Measurements from ENCODE around the gene HELZ2.

The HELZ2 gene

DNA sequence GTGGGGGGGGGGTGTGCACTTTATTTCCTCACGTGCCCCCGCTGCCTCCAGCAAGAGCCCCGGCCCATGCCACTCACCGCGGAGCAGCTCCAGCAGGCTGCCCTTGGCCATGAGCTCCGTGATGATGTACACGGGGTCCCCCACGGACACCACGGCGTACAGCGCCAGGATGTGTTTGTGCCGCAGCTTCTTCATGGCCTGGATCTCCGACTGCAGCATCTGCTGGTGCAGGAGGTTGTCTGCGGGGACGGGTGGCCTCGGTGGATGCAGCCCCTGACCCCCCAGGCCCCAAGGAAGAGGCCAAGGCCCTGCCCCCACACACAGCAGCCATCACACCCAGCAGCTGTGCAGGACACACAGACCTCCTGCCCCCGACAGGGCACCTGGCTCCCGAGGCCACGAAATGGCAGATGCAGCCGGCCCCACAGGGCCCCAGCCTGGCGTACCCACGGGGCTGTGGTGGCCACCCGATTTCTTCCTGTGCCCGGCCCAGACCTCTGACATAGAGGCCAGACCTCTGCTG lies 41.5 kb downstream of the HELZ2 start:
- TF ChIP-seq, protein P1, sequence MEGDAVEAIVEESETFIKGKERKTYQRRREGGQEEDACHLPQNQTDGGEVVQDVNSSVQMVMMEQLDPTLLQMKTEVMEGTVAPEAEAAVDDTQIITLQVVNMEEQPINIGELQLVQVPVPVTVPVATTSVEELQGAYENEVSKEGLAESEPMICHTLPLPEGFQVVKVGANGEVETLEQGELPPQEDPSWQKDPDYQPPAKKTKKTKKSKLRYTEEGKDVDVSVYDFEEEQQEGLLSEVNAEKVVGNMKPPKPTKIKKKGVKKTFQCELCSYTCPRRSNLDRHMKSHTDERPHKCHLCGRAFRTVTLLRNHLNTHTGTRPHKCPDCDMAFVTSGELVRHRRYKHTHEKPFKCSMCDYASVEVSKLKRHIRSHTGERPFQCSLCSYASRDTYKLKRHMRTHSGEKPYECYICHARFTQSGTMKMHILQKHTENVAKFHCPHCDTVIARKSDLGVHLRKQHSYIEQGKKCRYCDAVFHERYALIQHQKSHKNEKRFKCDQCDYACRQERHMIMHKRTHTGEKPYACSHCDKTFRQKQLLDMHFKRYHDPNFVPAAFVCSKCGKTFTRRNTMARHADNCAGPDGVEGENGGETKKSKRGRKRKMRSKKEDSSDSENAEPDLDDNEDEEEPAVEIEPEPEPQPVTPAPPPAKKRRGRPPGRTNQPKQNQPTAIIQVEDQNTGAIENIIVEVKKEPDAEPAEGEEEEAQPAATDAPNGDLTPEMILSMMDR (IDR thresholded peaks at IDR 0.05; ENCODE audit: low read depth, low read length), result no peak
- H3K4me3 ChIP-seq (ENCODE audit: low read depth, low read length), result no peak overlapping the region
- no peak for DNase-seq (ENCODE audit: low read depth, low spot score)
- in situ Hi-C loops (cut with HindIII; ENCODE audit: low sequenced_read_pairs), result no loop called here

DNA sequence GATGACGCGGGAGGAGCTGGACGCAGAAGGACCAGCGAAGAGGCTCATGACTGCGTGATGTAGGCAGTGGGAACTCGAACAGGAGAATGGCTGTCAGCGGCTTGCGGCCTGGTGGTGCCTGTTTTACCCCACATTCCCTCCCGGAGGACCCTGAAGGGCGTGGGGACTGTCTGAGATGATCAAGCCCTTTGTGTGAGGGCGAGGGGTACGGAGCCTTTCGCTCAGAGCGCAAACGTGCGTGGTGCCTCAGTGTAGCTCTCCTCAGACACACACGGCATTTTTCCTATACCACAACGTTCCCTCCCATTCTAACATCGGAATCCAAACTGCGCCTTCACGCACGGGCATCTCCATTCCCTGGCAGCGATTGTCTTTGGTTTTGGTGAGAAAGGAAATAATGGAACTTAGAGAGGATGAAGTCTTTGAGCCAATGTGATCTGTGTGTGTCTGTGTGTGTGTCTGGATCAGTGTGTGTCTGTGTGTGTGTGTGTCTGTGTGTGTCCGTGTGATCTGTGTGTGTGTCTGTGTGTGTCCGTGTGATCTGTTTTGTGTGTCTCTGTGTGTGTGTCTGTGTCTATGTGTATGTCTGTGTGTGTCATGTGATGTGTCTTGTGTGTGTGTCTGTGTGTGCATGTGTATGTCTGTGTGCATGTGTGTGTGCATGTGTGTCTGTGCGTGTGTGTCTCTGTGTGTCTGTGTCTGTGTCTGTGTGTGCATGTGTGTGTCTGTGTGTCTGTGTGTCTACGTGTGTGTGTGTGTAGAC lies 42.2 kb downstream of the HELZ2 start:
- no peak for DNase-seq (ENCODE audit: low read depth, low spot score)
- in situ Hi-C loops (cut with HindIII; ENCODE audit: low sequenced_read_pairs), result no loop called here
- H3K4me3 ChIP-seq (ENCODE audit: low read depth, low read length), result no peak overlapping the region
- TF ChIP-seq, protein P1 (IDR thresholded peaks at IDR 0.05; ENCODE audit: low read depth, low read length), result no peak

DNA sequence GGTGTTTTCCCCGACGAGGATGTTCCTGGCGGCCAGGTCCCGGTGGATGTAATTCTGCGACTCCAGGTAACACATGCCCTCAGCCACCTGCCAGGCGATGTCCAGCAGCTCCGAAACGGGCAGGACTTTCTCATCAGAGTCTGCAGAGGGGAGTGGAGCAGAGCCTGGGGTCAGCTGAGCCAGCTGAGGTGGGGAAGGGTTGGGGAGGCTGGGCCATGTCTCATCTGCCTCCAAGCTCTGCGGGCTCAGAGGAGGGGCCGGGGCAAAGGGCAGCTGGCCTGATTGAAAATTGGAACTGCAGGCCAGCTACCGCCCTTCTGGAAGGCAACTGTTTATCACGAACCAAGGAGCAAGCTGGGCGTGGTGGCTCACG lies 43.3 kb downstream of the HELZ2 start:
- H3K4me3 ChIP-seq (ENCODE audit: low read depth, low read length), result no peak overlapping the region
- in situ Hi-C loops (cut with HindIII; ENCODE audit: low sequenced_read_pairs), result no loop called here
- TF ChIP-seq, protein P1 (IDR thresholded peaks at IDR 0.05; ENCODE audit: low read depth, low read length), result no peak
- no peak for DNase-seq (ENCODE audit: low read depth, low spot score)

DNA sequence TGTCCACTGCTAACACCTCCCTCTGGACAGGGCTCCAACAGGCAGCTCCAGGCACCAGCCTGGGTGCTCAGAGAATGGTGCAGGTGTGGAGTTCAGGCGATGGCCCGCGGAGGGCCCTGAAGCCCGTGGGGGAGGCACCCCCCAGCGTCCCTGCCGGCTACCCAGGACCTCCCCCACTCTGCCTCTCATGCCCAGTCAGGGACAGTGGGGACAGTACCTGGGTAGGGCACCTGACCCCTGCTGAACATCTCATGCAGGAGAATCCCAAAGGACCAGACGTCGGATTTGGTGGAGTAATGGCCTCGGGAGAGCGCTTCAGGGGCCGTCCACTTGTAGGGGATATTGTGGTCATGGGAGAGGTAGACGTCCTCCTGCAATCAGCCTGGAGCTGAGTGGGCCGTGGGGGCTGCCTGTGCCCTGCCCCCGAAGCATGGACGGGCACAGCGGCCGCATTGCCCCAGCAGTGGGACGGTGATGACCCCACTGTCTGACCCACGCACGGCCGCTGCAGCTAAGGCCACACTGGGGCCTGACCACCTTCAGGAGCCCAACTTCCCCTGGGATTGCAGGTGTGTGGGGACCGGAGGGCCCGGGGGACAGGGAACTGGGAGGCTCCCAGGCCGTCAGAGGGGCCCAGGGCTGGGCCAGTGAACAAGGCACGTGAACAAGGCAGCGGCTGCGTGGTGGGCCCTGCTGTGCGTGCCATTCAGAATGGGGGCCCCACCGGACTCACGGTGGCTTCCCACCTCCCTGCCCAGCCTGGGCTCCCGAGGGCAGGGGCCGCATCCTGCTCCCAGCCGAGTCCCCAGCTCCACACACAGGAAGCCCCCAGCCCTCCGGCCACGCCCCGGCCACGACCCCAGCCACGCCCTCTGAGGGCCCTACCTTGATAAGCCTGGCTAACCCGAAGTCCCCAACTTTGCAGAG lies 43.9 kb downstream of the HELZ2 start:
- TF ChIP-seq, protein P1 (IDR thresholded peaks at IDR 0.05; ENCODE audit: low read depth, low read length), result no peak
- no peak overlapping the region for H3K4me3 ChIP-seq (ENCODE audit: low read depth, low read length)
- no peak for DNase-seq (ENCODE audit: low read depth, low spot score)
- in situ Hi-C loops (cut with HindIII; ENCODE audit: low sequenced_read_pairs), result no loop called here

DNA sequence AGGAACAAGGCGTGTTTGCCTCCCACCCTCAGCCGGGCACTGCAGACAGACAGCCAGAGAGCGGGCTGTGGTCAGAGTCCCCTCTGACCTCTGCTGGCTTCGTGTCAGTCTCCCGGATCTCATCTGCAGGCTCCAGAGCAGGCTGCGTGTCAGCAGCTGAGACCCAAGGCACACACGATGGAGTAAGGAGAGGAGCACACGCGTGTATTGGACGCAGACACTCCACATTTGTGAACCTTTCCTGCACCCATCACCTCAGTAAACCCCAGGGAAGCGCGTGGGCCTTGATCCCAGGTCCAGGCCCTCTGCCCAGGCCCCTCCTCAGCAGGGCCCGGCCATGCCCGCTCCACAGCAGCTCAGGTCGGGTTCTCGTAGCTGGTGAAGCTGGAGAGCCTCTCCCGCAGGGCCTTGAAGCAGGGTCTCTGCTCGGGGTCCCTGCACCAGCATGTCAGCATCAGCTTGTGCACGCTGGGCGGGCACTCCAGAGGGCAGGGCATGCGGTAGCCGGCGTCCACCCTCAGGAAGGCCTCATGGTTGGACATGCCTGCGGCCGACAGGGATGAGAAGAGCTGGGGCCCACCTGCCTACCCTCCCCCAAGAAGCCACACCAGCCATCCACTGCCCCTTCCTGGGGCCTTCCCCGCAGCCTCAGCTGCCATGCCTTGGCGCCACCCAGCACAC lies 44.7 kb downstream of the HELZ2 start:
- no peak for DNase-seq (ENCODE audit: low read depth, low spot score)
- in situ Hi-C loops (cut with HindIII; ENCODE audit: low sequenced_read_pairs), result no loop called here

More for the DNA sequence above, 44.7 kb downstream of the HELZ2 start:
- H3K4me3 ChIP-seq (ENCODE audit: low read depth, low read length), result no peak overlapping the region
- TF ChIP-seq, protein P1 (IDR thresholded peaks at IDR 0.05; ENCODE audit: low read depth, low read length), result no peak
